ENCODE measurements around the gene HAT1. TPM values are rescaled to one million over a fixed set of nuclear protein-coding genes. Genes with fewer than 3 reads are reported as not detected.
A peak's percentile ranks its signal among the peaks of the same experiment; 100 is the strongest.

Gene HAT1
- total and polyA plus RNA-seq, 8 donors: 29.7 to 70.6 (median 58.6) TPM

- Histone ChIP-seq H3K4me3 (no peak overlapping the region), H3K36me3 (no peaks in the 10 kb centered on the region), H3K27me3 (no peaks in the 10 kb centered on the region), H3K9me3 (no peaks in the 10 kb centered on the region), H3K4me1 (peaks cover 0 to 17% of the 10 kb centered on the region in 2 donors), H3K27ac (no peak overlapping the region)
- intact Hi-C loops (cut with DNase I): no loop called here
- DNase-seq: no peak
- ATAC-seq: no peak
- TF ChIP-seq CTCF (IDR thresholded peaks at IDR 0.05): no peak
These were observed 32.5 kb upstream of the HAT1 start for GRCh38 chr2:171889808-171890207.

GRCh38 chr2:171893196-171893823, 29.0 kb upstream of the HAT1 start:
- H3K9me3 ChIP-seq: no peaks in the 10 kb centered on the region
- DNase-seq: peak in 1 of 4 donors; percentile 6
- H3K27me3 ChIP-seq: no peaks in the 10 kb centered on the region
- peaks cover 0 to 17% of the 10 kb centered on the region in 2 donors for H3K4me1 ChIP-seq
- no peak for TF ChIP-seq CTCF (IDR thresholded peaks at IDR 0.05)
- H3K36me3 ChIP-seq: no peaks in the 10 kb centered on the region
- peak overlapping the region; percentile 67 to 68 for H3K4me3 ChIP-seq
- intact Hi-C loops (cut with DNase I): no loop called here
- no peak for ATAC-seq
- H3K27ac ChIP-seq: peak overlapping the region in 1 of 2 donors; percentile 81

- TF ChIP-seq CTCF (IDR thresholded peaks at IDR 0.05): no peak
These were observed 28.2 kb upstream of the HAT1 start, which contains the start of gene SLC25A12 for GRCh38 chr2:171893824-171894611. TSS of gene SLC25A12 (minus strand) at chr2:171894244. CDS start at chr2:171894214, 30 bp downstream.

GRCh38 chr2:171894612-171894947, 27.7 kb upstream of the HAT1 start:
- H3K4me3 ChIP-seq: peak overlapping the region; percentile 67 to 68
- DNase-seq: no peak

More at GRCh38 chr2:171893824-171894611, 28.2 kb upstream of the HAT1 start, which contains the start of gene SLC25A12:
- Histone ChIP-seq H3K4me3 (peak within 1 kb of the TSS; percentile 67 to 68), H3K27me3 (no peaks in the 10 kb centered on the region), H3K9me3 (no peaks in the 10 kb centered on the region), H3K27ac (peak within 1 kb of the TSS; percentile 60 to 81), H3K36me3 (no peaks in the 10 kb centered on the region), H3K4me1 (peaks cover 0 to 17% of the 10 kb centered on the region in 2 donors)
- intact Hi-C loops (cut with DNase I): no loop called here
- ATAC-seq (peak; percentile 99), DNase-seq (peak; percentile 84 to 97 (median 88))

More at GRCh38 chr2:171894612-171894947, 27.7 kb upstream of the HAT1 start:
- Histone ChIP-seq H3K27me3 (no peaks in the 10 kb centered on the region), H3K4me1 (peaks cover 0 to 17% of the 10 kb centered on the region in 2 donors), H3K36me3 (no peaks in the 10 kb centered on the region), H3K27ac (peak overlapping the region; percentile 60 to 81), H3K9me3 (no peaks in the 10 kb centered on the region)
- TF ChIP-seq CTCF (IDR thresholded peaks at IDR 0.05): no peak
- intact Hi-C loops (cut with DNase I): no loop called here
- no peak for ATAC-seq

Data from left lung (tissue), 10 donors.